ENCODE results near the gene KLHL40. TPM values are rescaled to one million over a fixed set of nuclear protein-coding genes. Genes with fewer than 3 reads are reported as not detected.
A peak's percentile ranks its signal among the peaks of the same experiment; 100 is the strongest.
"Not testable (repeated sequence)": the region's sequence is repeated elsewhere in the genome, so short reads cannot be mapped to it uniquely, and the experiment has no call there.

Gene KLHL40
- total RNA-seq, 1 experiment from 2014 or later = not detected

- POLR2A ChIA-PET = no interaction called here
- CTCF ChIA-PET = no interaction called here
- Histone ChIP-seq H3K4me3 (ENCODE audit: low read depth in 2 of 2, low read length in 2 of 2) (no peak overlapping the region), H3K27me3 (ENCODE audit: control insufficient read depth, insufficient read depth, low read length) (no peaks in the 10 kb centered on the region), H3K4me1 (ENCODE audit: control insufficient read depth, insufficient read depth, low read length) (no peaks in the 10 kb centered on the region), H3K36me3 (ENCODE audit: control insufficient read depth, insufficient read depth, low read length) (no peaks in the 10 kb centered on the region), H3K9me3 (ENCODE audit: control insufficient read depth, insufficient read depth, low read depth, low read length) (no peaks in the 10 kb centered on the region), H3K27ac (ENCODE audit: low read length) (no peak overlapping the region)
- TF ChIP-seq TCF7L2 (IDR thresholded peaks at IDR 0.05; ENCODE audit: low read depth, low read length) = no peak
- no peak for TF ChIP-seq CTCF (IDR thresholded peaks at IDR 0.05)
- TF ChIP-seq SIN3A (IDR thresholded peaks at IDR 0.05; ENCODE audit: borderline replicate concordance, insufficient read depth, low read depth, low read length) = no peak
- TF ChIP-seq REST (IDR thresholded peaks at IDR 0.05; ENCODE audit: insufficient read depth in 1 of 2, low read depth in 2 of 2, low read length in 1 of 2) = no peak
- no peak for TF ChIP-seq POLR2AphosphoS5 (IDR thresholded peaks at IDR 0.05; ENCODE audit: low read depth, low read length)
- no TSS peak for BruUV-seq (replicated peaks)
- ATAC-seq (no peak), DNase-seq (ENCODE audit: low read depth, low spot score) (no peak)
- intact Hi-C loops (cut with micrococcal nuclease; ENCODE audit: unreplicated experiment) = no loop called here
- in situ Hi-C loops (cut with HindIII; ENCODE audit: low pct_unique_long_range_greater_than_20kb, low sequenced_read_pairs) = no loop called here
Observed at GRCh38 chr3:42721690-42722089, 36.4 kb downstream of the KLHL40 start.

GRCh38 chr3:42722442-42722841, 37.1 kb downstream of the KLHL40 start:
- ATAC-seq; intact Hi-C loops (cut with micrococcal nuclease; ENCODE audit: unreplicated experiment); H3K4me1 ChIP-seq (ENCODE audit: control insufficient read depth, insufficient read depth, low read length); H3K4me3 ChIP-seq (ENCODE audit: low read depth in 2 of 2, low read length in 2 of 2); BruUV-seq (replicated peaks); H3K9me3 ChIP-seq (ENCODE audit: control insufficient read depth, insufficient read depth, low read depth, low read length); POLR2A ChIA-PET; H3K36me3 ChIP-seq (ENCODE audit: control insufficient read depth, insufficient read depth, low read length); in situ Hi-C loops (cut with HindIII; ENCODE audit: low pct_unique_long_range_greater_than_20kb, low sequenced_read_pairs); DNase-seq (ENCODE audit: low read depth, low spot score); H3K27me3 ChIP-seq (ENCODE audit: control insufficient read depth, insufficient read depth, low read length); H3K27ac ChIP-seq (ENCODE audit: low read length): not testable (repeated sequence)
- CTCF ChIA-PET = interaction anchor here (0.6 kb wide), 1 partner anchor 11 kb away, joined by 6 read pairs; no protein-coding TSS in a partner anchor

GRCh38 chr3:42723219-42723618, 37.9 kb downstream of the KLHL40 start:
- no peak for TF ChIP-seq SIN3A (IDR thresholded peaks at IDR 0.05; ENCODE audit: borderline replicate concordance, insufficient read depth, low read depth, low read length)
- TF ChIP-seq POLR2AphosphoS5 (IDR thresholded peaks at IDR 0.05; ENCODE audit: low read depth, low read length) = no peak
- no peak for TF ChIP-seq CTCF (IDR thresholded peaks at IDR 0.05)
- no peak for TF ChIP-seq REST (IDR thresholded peaks at IDR 0.05; ENCODE audit: insufficient read depth in 1 of 2, low read depth in 2 of 2, low read length in 1 of 2)
- no peak for TF ChIP-seq TCF7L2 (IDR thresholded peaks at IDR 0.05; ENCODE audit: low read depth, low read length)
- no peaks in the 10 kb centered on the region for H3K9me3 ChIP-seq (ENCODE audit: control insufficient read depth, insufficient read depth, low read depth, low read length)
- ChIA-PET POLR2A (interaction anchor here (0.7 kb wide), 1 partner anchor 8 kb away, joined by 5 read pairs; no protein-coding TSS in a partner anchor), CTCF (interaction anchor here (0.6 kb wide), 1 partner anchor 11 kb away, joined by 6 read pairs; no protein-coding TSS in a partner anchor)
- ATAC-seq = peak; percentile 58; the same call in 1 of the 2 replicates
- no TSS peak for BruUV-seq (replicated peaks)
- no peak overlapping the region for H3K4me3 ChIP-seq (ENCODE audit: low read depth in 2 of 2, low read length in 2 of 2)
- DNase-seq (ENCODE audit: low read depth, low spot score) = no peak
- in situ Hi-C loops (cut with HindIII; ENCODE audit: low pct_unique_long_range_greater_than_20kb, low sequenced_read_pairs) (no loop called here), intact Hi-C loops (cut with micrococcal nuclease; ENCODE audit: unreplicated experiment) (no loop called here)
- H3K27me3 ChIP-seq (ENCODE audit: control insufficient read depth, insufficient read depth, low read length) = no peaks in the 10 kb centered on the region
- no peaks in the 10 kb centered on the region for H3K4me1 ChIP-seq (ENCODE audit: control insufficient read depth, insufficient read depth, low read length)
- no peak overlapping the region for H3K27ac ChIP-seq (ENCODE audit: low read length)
- H3K36me3 ChIP-seq (ENCODE audit: control insufficient read depth, insufficient read depth, low read length) = no peaks in the 10 kb centered on the region

Measured in Panc1 (cell line).